OCI-LY1 (cell line): Measurements from ENCODE around the gene TCF21.

ENCODE experiments used
- CTCF ChIP-seq: fragments of 200-600 bp; sonication (generic), shearing (Covaris generic); IDR thresholded peaks from 2 replicates; pipeline ENCODE4 v1.5.1; 2017; ENCODE audit warnings: mild to moderate bottlenecking, antibody characterized with exemption, low read length, moderate library complexity, mixed read lengths
- EZH2 ChIP-seq: fragments of 200-600 bp; sonication (generic), shearing (Covaris generic); IDR thresholded peaks from 2 replicates; pipeline ENCODE4 v1.8.0; 2017; ENCODE audit warnings: borderline replicate concordance, mixed run types, mild to moderate bottlenecking, antibody characterized with exemption, low read length, moderate library complexity, mixed read lengths

- TF ChIP-seq CTCF (no peak), EZH2 (no peak)
These were observed 33.5 kb upstream of the TCF21 start for GRCh38 chr6:133855276-133855990.
